Measurements from ENCODE around the gene DNAJB6.
A peak's percentile ranks its signal among the peaks of the same experiment; 100 is the strongest.
"Not testable (repeated sequence)": the region's sequence is repeated elsewhere in the genome, so short reads cannot be mapped to it uniquely, and the experiment has no call there.

DNAJB6 gene

DNA sequence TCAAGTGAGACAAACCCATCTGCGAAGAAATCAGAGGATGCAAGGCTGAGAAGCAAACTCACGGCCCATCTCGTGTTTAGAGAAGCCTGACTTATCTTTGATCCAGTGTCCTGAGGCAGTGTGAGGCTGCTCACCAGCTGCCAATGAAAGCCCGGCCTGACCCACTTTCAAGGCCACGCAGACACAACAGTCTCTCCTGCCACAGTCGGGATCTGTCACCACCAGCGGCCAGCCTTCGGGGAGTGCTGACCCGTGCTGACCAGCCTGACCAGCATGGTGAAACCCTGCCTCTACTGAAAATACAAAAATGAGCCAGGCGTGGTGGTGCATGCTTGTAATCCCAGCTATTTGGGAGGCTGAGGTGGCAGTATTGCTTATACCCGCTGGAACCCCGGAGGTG, 7.4 kb upstream of the DNAJB6 start:
- no peak for DNase-seq

DNA sequence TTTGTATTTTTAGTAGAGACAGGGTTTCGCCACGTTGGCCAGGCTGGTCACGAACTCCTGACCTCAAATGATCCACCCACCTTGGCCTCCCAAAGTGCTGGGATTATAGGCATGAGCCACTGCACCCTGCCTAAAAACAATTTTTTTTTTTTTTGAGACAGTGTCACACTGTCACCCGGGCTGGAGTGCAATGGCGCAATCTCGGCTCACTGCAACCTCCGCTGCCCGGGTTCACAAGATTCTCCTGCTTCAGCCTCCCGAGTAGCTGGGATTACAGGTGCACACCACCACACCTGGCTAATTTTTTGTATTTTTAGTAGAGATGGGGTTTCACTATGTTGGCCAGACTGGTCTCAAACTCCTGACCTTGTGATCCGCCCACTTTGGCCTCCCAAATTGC, 6.2 kb upstream of the DNAJB6 start:
- not testable (repeated sequence) for DNase-seq

DNA sequence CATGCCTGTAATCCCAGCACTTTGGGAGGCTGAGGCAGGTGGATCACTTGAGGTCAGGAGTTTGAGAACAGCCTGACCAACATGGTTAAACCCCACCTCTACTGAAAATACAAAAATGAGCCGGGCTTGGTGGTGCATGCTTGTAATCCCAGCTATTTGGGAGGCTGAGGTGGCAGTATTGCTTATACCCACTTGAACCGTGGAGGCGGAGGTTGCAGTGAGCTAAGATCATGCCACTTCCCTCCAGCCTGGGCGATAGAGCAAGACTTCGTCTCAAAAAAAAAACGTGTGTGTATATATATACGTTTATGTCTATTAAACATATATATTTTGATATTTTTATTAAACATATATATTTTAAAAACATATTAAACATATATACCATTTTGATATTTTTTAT, 5.8 kb upstream of the DNAJB6 start:
- not testable (repeated sequence) for DNase-seq

DNA sequence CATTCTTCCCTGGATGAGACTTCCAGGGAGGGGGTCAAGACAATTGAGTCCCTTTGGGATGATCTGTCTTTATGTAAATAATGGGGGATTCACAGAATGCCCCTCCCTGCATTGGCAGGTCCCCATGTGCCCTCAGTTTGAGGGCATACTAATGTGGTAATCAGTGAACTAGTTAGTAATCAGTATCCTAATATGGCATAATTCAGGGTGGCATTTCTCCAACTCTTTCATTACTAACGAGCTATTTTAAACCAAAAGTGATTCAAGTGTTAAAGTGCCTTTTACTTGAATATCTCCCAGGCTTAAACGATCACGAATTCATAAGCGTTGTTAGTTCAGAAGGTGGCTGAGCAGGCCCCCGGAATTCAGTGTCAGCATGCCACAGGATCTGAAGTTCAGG, 1.6 kb upstream of the DNAJB6 start:
- no peak for DNase-seq

DNA sequence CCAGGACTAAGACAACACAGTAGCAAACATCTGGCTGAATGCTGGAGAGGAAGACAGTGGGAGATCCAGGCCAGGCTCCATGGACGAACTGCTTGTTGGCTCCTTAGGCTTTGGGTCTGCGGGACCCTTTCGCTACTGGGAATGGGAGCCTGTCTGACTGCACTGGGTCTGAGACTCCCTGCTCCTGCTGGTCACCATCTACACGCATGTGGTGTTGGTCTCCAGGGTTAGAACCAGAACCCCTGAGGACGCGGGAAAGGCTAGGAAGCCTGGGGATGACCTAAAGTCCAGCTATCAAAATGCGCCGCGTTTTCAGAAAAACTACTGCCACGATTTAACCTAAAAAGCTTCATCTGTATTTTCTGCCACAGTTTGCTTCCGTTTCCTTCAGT, 817 bp upstream of the DNAJB6 start:
- no peak for DNase-seq

DNA sequence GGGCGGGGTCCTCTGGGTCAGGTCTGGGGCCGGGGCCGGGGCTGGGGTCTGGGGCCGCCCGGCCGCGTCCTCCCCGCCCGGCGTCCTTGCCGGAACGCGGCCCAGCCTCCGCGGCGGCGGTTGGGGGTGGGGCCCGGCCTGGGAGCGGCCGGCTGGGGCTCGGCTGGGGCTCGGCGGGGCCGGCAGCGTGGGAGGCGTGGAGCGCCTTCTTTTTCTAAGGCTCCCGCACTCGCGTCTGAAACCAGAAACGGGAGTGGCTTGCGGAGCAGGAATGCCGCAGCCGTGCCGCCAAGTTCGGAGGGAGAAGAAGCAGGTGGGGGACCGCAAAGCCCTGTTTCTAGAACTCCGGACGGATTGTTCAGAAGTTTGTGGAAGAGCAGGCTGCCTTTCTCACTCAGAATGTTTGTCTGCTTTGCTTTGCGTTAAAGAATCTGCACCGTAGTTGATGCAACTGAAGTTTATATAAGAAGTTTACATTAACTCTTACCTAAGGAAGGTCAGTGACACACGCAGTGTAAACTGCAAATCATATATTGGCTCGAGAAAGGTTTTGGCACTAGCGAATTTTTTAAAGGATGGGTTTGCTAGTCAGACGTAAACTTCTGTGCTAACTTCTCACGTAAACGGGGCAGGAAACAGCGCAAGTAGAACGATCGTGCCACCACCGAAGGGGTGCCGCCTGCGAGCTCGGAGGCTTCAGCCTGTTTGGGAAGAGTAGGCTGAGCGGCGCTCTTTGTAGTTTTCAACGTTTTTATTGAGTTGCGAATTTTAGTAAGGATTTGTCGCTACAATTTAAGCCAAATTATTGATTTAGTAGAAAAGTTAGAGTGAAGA, 729 bp downstream of the DNAJB6 start:
- DNase-seq: peak; percentile 30 to 74 (median 56)

DNA sequence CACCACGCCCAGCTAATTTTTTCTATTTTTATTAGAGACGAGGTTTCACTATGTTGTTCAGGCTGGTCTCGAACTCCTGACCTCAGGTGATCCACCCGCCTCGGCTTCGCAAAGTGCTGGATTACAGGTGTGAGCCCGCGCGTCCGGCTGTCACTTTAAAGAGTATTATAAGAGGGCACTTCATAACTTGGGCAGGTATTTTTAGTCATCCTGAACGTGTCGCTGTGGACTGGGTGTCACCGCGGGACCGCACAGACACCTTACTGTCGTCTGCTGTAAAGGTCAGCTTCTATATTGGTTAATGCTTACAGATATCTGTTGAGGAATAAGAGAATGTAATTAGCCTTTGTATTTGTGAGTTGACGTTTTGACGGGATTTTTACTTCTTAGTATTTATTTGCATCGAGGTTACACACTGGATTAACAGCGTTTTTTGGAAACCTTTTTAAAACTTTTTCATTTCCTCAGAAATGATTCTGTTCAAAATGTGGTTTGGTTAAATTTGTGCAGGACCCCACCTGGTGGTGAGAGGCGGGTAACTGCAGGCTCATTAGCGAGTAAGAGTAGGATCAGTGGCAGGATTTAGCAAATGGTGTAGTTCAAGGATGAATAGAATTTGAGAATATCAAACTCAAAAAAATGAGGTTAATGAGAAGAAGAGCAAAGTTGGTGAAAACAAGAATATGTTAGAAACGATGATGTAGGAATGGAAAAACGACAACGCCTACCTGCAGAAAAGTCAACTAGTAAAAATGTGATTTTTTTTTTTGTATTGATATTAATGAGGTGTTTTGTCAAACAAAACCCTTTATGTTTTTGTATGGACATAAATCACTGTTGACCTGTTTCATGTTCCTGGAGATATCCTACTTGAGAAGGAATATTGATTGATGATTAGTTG, 3.2 kb downstream of the DNAJB6 start:
- DNase-seq: peak; percentile 30 to 65 (median 59)

DNA sequence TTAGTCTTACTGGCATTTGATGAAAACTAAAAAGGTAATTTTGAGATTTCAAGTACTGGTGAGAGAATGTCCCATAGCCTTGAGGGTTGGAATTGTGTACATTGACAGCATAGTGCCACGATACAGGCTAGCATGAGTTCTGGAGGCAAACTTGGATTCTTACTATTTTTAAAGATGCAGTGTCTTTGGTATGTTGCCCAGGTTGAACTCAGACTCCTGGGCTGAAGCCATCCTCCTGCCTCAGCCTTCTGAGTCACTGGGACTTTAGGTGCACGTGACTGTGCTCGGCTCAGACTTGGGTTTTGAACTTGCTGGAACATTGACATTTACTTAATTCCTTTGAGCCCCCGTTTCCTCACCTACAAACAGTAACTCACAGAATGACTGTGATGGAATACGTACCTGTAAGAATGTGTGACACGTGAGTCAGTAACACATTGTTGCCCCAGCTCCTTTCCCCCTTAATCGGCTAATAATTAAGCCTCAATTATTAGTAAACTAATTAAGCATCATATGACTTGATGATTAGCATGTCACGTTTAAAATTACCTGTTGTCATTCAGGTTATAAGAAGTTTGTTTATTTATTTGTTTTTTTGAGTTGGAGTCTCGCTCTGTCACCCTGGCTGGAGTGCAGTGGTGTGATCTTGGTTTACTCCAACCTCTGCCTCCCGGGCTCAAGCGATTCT, 10.6 kb downstream of the DNAJB6 start:
- DNase-seq: no peak

DNA sequence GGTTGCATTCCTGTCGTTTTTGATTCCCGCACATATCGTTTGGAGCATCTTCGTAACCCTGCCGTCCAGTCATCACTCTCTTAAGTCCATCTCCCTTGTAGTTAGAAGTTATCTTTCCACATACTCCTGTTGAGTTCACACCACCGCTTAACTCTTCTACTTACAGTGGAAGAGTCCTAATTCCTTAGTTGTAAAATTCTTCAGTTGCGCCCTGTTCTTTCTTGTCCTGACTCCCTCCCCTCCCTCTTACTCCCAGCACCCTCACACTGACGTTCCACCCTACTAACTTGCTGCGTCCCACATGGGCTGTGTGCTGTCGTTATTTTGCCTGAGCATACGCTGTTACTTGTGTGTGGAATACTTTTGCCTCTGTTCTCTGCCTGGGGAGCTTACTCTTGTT, 11.7 kb downstream of the DNAJB6 start:
- DNase-seq: no peak

DNA sequence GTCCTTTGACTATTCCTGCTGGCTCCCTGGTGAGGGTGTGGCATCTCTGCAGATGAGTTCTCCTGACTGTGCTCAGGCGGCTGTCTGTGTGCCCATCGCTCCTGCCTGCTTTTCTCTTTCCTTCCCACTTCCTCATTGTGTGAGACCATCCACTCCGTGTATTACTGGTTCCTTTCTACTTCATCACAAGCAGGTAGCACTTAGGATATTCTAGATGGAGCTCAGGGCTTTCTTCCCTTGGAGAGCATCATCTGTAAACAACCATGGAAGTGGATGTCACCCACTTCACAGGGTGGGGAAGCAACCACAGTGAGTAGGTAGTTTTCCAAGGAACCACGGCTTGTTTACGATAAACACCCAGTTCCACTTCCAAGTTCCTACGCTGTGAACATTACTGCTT, 15.7 kb downstream of the DNAJB6 start:
- no peak for DNase-seq

DNA sequence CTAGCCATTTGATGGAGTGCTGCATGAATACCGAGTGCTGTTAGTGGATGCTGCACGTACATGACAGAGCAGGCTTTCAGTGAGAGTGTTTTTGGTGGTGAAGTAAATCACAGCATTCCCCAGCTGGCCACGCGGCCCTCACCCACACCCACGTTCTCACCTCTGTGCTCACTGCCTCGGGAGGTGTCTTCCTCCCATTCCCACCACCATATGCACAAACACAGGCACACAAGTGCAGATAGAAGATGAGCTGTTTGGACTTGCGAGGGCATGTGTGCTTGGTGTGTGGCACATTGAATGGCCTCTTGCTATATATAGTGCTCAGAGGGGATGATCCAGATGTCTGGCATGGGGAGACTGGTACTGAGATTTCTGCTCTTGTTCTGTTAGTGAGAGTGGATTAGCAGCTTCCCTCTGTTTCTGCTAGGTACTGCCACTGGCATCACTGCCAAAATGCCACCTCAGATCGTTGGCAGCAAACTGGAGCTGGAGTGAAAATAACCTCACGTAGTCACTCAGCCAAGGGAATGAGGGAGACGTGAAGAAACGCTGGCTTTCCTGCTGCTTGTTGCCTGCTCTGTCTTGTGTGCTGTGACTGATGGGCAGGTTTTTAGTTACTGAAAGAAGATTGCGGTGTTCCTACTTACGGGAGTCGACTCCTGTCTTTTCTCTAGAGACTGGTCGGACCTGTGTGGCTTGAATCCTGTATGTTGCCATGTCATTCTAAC, 19.1 kb downstream of the DNAJB6 start:
- DNase-seq: no peak

DNA sequence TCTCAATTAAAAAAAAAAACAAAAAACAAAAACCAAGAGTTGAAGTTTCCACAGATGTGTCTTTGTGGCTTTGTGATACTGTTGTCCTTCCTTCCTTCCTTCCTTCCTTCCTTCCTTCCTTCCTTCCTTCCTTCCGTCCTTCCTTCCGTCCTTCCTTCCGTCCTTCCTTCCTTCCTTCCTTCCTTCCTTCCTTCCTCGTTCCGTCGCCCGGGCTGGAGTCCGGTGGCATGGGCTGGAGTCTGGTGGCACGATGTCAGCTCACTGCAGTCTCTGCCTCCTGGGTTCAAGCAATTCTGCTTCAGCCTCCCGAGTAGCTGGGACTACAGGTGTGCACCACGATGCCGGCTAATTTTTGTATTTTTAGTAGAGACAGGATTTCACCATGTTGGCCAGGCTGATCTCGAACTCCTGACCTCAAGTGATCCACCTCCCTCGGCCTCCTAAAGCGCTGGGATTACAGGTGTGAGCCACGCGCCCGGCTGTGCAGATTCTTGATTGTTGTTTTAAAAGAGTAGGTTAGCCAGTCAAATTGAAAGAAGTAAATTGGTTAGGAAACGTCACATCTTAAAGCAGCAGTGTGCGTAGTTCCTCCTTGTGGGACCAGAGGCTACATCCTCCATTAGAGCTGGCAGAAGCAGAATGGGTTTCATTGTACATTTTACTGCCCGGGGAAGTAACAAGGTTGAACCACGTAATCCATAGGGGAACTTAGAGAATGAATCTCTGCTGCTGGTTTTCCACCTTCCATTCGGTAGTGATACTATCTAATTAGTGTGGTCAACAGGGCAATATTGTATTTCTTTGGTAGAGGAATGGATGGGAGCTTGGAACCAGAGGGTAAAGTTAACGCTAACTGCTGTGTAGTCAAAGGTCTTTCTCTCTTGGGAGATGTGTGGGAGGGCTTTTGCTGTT, 20.6 kb downstream of the DNAJB6 start:
- peak in 1 of 5 donors; percentile 60 for DNase-seq

DNA sequence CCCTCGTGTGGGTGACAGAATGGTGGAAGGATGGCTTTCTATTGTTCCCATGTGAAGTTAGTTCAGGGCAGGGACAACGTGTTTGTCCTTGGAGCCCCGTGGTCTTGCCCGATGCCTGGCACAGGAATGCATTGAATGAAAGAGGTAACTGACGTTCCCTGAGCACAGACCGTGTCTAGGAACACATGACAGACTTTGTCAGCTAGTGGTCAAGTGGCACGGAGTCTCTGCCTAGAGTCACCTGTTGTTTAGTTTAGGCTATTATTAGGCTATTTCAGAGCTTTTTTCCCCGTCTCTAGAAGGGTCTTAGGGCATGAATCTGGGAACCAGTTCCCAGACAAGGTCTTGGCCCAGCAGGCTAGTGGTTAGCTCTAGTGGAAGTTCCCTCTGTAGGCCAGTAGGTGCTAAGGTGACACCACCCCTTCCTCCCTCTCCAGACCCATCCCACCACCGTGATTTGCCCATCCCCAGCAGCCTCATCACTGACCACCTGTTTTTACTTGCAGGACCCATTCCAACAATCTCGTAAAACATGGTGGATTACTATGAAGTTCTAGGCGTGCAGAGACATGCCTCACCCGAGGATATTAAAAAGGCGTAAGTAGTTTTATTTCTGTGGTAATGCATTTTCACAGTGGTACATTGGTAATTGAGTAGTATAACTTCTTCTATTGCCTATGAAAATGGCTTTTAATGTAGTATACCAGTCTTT, 21.4 kb downstream of the DNAJB6 start:
- no peak for DNase-seq

DNA sequence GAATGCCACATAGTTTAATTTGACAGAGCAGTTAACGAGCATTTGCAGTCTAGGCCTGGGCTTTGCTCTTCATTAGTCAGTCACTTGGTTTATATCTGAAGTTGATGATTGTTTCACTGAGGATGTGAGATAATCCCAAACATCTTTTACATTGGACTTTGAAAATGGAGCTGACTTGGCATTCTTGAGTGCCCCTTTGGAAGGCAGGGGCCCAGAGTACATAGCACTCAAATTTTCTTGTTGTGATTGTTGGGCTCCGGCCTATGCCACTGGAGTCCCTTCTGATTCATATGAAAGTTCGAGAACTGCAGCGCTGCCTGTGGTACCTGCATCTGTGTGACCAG, 21.9 kb downstream of the DNAJB6 start:
- DNase-seq: no peak

DNA sequence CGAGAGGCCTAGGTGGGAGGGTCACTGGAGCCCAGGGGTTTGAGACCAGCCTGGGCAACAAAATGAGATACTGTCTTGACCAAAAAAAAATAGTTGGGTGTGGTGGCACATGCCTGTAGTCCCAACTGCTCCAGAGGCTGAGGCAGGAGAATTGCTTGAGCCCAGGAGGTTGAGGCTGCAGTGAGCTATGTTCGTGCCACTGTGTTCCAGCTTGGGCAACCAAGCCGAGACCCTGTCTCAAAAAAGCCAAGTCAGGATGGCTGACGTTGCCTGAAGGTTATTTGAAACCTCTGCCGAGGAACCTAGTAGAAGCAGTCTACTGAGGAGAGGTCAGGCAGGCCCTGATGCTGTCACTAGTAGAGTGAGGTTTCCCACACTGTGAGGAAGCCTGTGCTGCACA, 22.8 kb downstream of the DNAJB6 start:
- DNase-seq: no peak

DNA sequence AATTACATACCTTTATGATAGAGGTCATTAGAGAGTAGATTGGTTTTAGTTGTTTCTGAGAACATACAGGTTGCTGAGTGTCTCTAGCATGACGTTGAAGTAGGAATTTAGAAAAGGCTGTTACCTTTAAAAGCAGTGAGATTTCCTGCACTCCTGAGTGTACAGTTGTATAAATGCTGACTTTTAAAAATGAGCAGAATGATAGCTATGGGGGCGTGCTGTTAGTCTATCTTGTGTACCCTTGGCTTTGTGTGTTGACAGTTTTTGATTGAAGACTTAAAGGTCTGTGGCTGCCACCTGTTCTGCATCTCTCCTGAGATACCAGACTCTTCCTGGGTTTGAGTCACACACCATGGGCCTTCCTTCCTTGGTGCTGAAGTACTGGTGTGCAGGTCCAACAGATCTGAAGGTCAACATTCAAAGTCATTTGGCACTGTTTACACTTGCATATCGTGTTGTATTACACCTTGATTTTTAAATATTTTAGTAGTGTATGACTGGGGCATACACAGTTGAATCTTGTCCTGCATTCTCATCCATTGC, 23.8 kb downstream of the DNAJB6 start:
- DNase-seq: no peak

DNA sequence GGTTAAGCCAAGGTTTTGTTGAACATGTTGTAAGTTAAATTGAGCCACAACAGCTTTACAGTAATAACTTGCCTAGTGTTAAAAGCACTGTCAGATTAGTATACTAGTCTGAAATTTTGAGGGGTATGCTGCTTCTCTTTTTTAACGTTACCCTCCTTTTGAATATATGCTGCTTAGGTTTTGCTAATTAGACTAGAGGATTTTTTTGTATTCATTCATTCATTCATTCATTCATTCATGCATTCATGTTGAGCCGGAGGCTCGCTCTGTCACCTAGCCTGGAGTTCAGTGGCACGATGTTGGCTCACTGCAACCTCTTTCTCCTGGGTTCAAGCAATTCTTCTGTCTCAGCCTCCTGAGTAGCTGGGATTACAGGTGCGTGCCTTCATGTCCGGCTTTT, 24.7 kb downstream of the DNAJB6 start:
- DNase-seq: no peak

DNA sequence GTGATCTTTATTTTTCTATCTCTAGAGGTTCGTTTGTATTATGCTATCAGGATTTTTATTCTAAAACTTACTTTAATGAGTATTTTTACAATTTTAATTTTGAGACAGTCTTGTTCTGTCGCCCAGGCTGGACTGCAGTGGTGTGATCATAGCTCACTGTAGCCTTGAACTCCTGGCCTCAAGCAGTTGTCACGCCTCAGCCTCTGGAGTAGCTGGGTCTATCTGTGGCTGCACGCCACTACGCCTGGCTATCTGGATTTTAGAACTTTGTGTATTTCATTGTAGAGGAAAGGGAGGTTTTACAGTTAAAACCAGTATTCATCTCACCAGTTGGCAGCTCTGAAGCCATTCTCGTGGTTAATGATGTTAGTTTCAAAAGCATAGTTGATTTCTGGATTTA, 25.9 kb downstream of the DNAJB6 start:
- DNase-seq: no peak

DNA sequence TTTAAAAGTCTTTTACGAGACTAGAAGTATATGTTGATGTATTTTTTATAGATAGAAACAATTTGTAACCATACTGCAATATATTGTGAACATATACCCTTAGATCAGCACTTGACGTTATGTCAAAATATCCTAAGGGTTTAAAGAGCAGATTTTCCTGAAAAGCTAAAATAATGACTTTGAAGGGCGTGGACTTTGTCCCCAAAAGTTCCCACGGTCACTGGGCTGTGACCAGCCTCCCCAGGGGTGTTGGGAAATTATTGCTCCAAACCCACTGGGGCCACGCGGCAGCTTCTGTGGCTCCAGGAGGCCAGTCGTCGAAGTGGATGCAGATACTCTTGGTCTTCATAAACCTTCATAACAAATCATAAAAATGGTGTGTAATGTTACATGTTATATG, 29.9 kb downstream of the DNAJB6 start:
- DNase-seq: no peak

DNA sequence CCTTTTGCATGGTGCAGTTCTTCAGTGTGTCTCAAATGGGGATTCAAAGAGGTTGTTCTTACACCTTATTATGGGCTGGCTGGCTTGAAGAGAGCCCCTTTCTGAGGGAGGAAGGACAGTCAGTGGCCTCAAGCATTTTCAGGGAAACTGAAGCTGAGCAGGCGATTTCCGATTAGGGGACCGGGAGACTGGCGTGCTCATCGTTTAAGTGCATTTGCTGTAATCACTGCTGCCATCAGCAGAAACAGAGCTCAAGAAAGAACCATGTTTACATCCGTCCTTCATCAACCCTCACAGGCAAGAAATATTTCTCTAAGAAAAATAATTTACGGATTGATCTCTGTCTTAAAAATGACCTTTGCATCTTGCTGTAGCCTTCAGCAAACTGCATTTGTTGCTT, 32.2 kb downstream of the DNAJB6 start:
- no peak for DNase-seq

DNA sequence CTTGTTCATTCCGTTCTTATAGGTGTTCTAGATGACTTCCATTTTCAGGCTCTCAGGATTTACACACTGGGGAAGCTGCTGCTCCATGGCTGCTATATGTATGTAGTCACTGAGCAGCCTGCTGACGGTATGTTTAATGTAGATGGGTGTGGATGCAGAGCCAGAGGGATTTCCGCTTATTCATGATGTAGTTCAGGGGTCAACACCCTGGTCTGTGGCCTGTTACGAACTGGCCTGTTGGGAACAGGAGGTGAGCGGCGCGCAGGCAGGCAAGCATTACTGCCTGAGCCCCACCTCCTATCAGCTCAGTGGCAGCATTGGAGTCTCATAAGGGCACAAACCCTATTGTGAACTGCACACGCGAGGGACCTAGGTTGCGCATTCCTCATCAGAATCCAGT, 33.9 kb downstream of the DNAJB6 start:
- DNase-seq: no peak

All from T-helper 1 cell (primary cell).